Activated naive CD8-positive, alpha-beta T cell treated with anti-CD3 and anti-CD28 coated beads, Interleukin-2, amount 50 U/mL, for 24 hours (primary cell): ENCODE measurements around the gene KRT9.
A peak's percentile ranks its signal among the peaks of the same experiment; 100 is the strongest.
"Not testable (repeated sequence)": the region's sequence is repeated elsewhere in the genome, so short reads cannot be mapped to it uniquely, and the experiment has no call there.

ENCODE experiments used
- ATAC-seq: fragments of 150-1000 bp; cut with Tn5 transposase; one replicate; pipeline ENCODE4 v1.10.0; 2021
- DNase-seq: peaks from one replicate; pipeline ENCODE4 v3.0.0; 2021
- H3K27ac Mint-ChIP-seq: one replicate; pipeline ENCODE4 v1.8.0; 2021; ENCODE audit warnings: mild to moderate bottlenecking, mixed read lengths
- H3K27me3 Mint-ChIP-seq: one replicate; pipeline ENCODE4 v1.8.0; 2021; ENCODE audit warnings: mixed read lengths
- H3K36me3 Mint-ChIP-seq: one replicate; pipeline ENCODE4 v1.8.0; 2021; ENCODE audit warnings: low read depth, mixed read lengths
- H3K4me1 Mint-ChIP-seq: one replicate; pipeline ENCODE4 v1.8.0; 2021; ENCODE audit warnings: mixed read lengths
- H3K4me3 Mint-ChIP-seq: one replicate; pipeline ENCODE4 v1.8.0; 2021; ENCODE audit warnings: mild to moderate bottlenecking, moderate library complexity, mixed read lengths
- H3K9me3 Mint-ChIP-seq: one replicate; pipeline ENCODE4 v1.8.0; 2021; ENCODE audit warnings: mixed read lengths

Gene KRT9

GRCh38 chr17:41576740-41577139, 4.9 kb upstream of the KRT9 start:
- not testable (repeated sequence) for ATAC-seq, H3K4me1 Mint-ChIP-seq, H3K4me3 Mint-ChIP-seq, H3K36me3 Mint-ChIP-seq, H3K27ac Mint-ChIP-seq, H3K9me3 Mint-ChIP-seq, DNase-seq
- peaks cover 36% of the 10 kb centered on the region for H3K27me3 Mint-ChIP-seq

- H3K27me3 Mint-ChIP-seq, result peaks cover 37% of the 10 kb centered on the region
- H3K36me3 Mint-ChIP-seq, result no peaks in the 10 kb centered on the region
- ATAC-seq, result no peak
- DNase-seq, result no peak
- no peak overlapping the region for H3K4me3 Mint-ChIP-seq
- H3K4me1 Mint-ChIP-seq, result no peaks in the 10 kb centered on the region
- no peaks in the 10 kb centered on the region for H3K9me3 Mint-ChIP-seq
- H3K27ac Mint-ChIP-seq, result no peak overlapping the region
These were observed 3.5 kb upstream of the KRT9 start for GRCh38 chr17:41575336-41575735.

DNA sequence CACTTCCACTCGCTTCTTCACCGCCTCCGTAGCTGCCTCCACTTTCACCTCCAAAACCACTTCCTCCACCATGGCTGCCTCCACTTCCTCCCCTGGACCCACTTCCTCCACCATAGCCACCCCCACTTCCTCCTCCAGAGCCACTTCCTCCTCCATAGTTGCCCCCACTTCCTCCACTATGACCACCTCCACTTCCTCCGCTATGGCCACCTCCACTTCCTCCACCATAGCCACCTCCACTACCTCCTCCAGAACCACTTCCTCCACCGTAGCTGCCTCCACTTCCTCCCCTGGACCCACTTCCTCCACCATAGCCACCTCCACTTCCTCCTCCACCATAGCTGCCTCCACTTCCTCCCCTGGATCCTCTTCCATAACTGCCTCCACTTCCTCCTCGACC, 4.5 kb downstream of the KRT9 start:
- peak overlapping the region; percentile 53 for H3K27ac Mint-ChIP-seq
- H3K9me3 Mint-ChIP-seq, result peaks cover 7% of the 10 kb centered on the region
- DNase-seq, result no peak
- no peaks in the 10 kb centered on the region for H3K36me3 Mint-ChIP-seq
- ATAC-seq, result no peak
- no peak overlapping the region for H3K4me3 Mint-ChIP-seq
- H3K4me1 Mint-ChIP-seq, result peaks cover 7% of the 10 kb centered on the region
- peaks cover 12% of the 10 kb centered on the region for H3K27me3 Mint-ChIP-seq

GRCh38 chr17:41565338-41565737, 6.5 kb downstream of the KRT9 start:
- no peak overlapping the region for H3K4me3 Mint-ChIP-seq

DNA sequence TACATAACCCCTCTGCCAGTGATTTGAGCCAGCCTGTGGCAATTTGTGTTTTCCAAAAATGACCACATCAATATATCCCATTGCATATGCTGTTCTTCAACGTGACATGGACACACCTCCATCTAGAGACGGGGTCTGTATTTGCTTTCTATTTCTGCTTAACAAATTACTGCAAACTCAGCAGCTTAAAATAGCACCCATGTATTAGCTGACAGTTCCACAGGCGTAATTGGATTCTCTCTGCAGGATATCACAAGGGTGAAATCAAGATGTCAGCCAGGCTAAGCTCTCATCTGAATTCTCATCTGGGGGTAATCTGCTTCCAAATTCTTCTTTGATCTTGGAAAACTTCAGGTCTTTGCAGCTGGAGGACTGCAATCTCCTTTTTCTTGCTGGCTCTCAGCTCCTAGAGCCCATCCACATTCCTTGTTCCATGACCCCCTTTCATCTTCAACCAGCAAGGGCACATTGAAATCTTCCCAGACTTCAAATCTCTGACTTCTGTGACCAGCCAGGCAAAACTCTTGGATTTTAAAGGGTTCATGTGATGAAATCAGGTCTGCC, 8.2 kb downstream of the KRT9 start:
- H3K4me3 Mint-ChIP-seq, result no peak overlapping the region

More at GRCh38 chr17:41565338-41565737, 6.5 kb downstream of the KRT9 start:
- Mint-ChIP-seq H3K9me3 (peaks cover 7% of the 10 kb centered on the region), H3K27ac (no peak overlapping the region), H3K27me3 (peaks cover 18% of the 10 kb centered on the region), H3K36me3 (no peaks in the 10 kb centered on the region), H3K4me1 (peaks cover 7% of the 10 kb centered on the region)
- ATAC-seq (no peak), DNase-seq (no peak)

DNA sequence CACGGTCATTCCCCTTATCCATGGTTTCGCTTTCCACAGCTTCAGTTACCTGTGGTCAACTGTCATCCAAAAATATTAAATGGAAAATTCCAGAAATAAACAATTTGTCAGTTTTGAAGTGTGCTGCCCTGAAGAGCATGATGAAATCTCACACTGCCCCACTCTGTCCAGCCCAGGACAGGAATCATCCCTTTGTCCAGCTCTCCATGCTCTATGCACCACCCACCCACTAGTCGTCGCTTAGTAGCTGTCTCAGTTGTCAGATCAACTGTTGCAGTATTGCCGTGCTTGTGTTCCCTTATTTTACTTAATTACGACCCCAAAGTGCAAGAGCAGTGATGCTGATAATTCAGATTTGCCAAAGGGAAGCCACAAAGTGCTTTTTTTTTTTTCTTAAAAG, 10.3 kb downstream of the KRT9 start:
- H3K27me3 Mint-ChIP-seq, result peaks cover 32% of the 10 kb centered on the region
- no peak for ATAC-seq

More for the DNA sequence above, 8.2 kb downstream of the KRT9 start:
- Mint-ChIP-seq H3K27me3 (peaks cover 22% of the 10 kb centered on the region), H3K4me1 (peaks cover 7% of the 10 kb centered on the region), H3K27ac (no peak overlapping the region), H3K36me3 (no peaks in the 10 kb centered on the region), H3K9me3 (peaks cover 7% of the 10 kb centered on the region)
- DNase-seq, result no peak
- ATAC-seq, result no peak

GRCh38 chr17:41559548-41559947, 12.3 kb downstream of the KRT9 start:
- Mint-ChIP-seq H3K27me3 (peaks cover 41% of the 10 kb centered on the region), H3K9me3 (no peaks in the 10 kb centered on the region), H3K27ac (no peak overlapping the region), H3K4me3 (no peak overlapping the region), H3K4me1 (no peaks in the 10 kb centered on the region), H3K36me3 (no peaks in the 10 kb centered on the region)
- no peak for ATAC-seq
- no peak for DNase-seq

More for the DNA sequence above, 10.3 kb downstream of the KRT9 start:
- Mint-ChIP-seq H3K4me3 (no peak overlapping the region), H3K9me3 (no peaks in the 10 kb centered on the region), H3K36me3 (no peaks in the 10 kb centered on the region), H3K27ac (no peak overlapping the region), H3K4me1 (no peaks in the 10 kb centered on the region)
- no peak for DNase-seq

GRCh38 chr17:41556931-41557330, 14.9 kb downstream of the KRT9 start:
- ATAC-seq (no peak), DNase-seq (no peak)
- Mint-ChIP-seq H3K27me3 (peaks cover 41% of the 10 kb centered on the region), H3K9me3 (no peaks in the 10 kb centered on the region), H3K36me3 (no peaks in the 10 kb centered on the region), H3K27ac (no peak overlapping the region), H3K4me3 (no peak overlapping the region), H3K4me1 (no peaks in the 10 kb centered on the region)

GRCh38 chr17:41556306-41556705, 15.6 kb downstream of the KRT9 start:
- Mint-ChIP-seq H3K36me3 (no peaks in the 10 kb centered on the region), H3K4me1 (no peaks in the 10 kb centered on the region), H3K27me3 (peaks cover 35% of the 10 kb centered on the region), H3K4me3 (no peak overlapping the region), H3K27ac (no peak overlapping the region), H3K9me3 (no peaks in the 10 kb centered on the region)
- ATAC-seq (no peak), DNase-seq (no peak)

- H3K4me3 Mint-ChIP-seq, result no peak overlapping the region
- H3K27me3 Mint-ChIP-seq, result peaks cover 31% of the 10 kb centered on the region
- no peaks in the 10 kb centered on the region for H3K36me3 Mint-ChIP-seq
- H3K9me3 Mint-ChIP-seq, result no peaks in the 10 kb centered on the region
- no peak for DNase-seq
- no peak overlapping the region for H3K27ac Mint-ChIP-seq
- ATAC-seq, result no peak
- no peaks in the 10 kb centered on the region for H3K4me1 Mint-ChIP-seq
These were observed 16.6 kb downstream of the KRT9 start for GRCh38 chr17:41555105-41555887.

- no peak overlapping the region for H3K4me3 Mint-ChIP-seq
- H3K27me3 Mint-ChIP-seq, result peaks cover 30% of the 10 kb centered on the region
- no peak overlapping the region for H3K27ac Mint-ChIP-seq
- H3K36me3 Mint-ChIP-seq, result no peaks in the 10 kb centered on the region
- H3K4me1 Mint-ChIP-seq, result peaks cover 4% of the 10 kb centered on the region
- no peak for DNase-seq
- H3K9me3 Mint-ChIP-seq, result no peaks in the 10 kb centered on the region
- ATAC-seq, result no peak
These were observed 17.7 kb downstream of the KRT9 start for GRCh38 chr17:41553987-41554680.

DNA sequence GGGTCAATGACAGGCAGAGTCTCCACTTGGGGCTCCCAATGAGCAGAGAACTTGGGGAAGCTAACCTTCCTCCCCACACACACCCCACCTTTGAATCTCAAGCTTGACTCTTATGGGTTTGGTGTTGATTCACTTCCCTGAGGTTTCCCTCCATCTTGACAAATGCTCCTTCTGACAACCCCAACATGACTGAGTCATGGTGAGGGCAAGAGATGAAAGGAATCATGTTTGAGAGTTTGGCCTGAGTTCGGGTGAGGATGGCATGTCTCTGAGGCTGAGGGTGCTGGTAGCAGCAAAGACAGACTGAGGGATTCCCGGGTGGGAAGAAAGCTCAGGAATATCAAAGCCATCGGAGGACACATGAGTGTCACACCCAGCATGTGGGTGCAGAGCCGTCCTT, 18.7 kb downstream of the KRT9 start:
- Mint-ChIP-seq H3K27ac (no peak overlapping the region), H3K36me3 (no peaks in the 10 kb centered on the region), H3K4me1 (peaks cover 13% of the 10 kb centered on the region), H3K9me3 (no peaks in the 10 kb centered on the region), H3K27me3 (peaks cover 25% of the 10 kb centered on the region), H3K4me3 (no peak overlapping the region)
- no peak for DNase-seq
- ATAC-seq, result no peak

DNA sequence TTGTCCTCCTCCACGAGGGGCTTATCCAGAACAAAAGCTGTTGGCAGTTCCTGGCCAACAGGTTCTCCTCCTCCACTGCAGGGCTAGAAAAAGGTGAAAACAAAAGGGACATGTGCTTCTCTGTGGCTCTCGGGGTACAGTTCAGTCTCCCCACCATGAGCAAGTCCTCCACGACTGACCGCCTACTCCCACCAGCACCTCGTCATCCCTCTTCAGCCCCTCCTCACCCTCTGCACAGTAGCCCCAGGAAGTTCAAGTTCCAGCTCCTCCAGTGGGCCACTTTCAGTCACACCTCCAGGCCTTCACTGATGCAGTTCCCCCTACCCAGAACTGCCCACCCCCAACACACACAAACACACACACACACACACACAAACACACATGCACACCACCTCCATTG, 19.4 kb downstream of the KRT9 start:
- H3K36me3 Mint-ChIP-seq, result no peaks in the 10 kb centered on the region
- H3K4me3 Mint-ChIP-seq, result no peak overlapping the region
- no peak overlapping the region for H3K27ac Mint-ChIP-seq
- H3K27me3 Mint-ChIP-seq, result peaks cover 22% of the 10 kb centered on the region
- no peaks in the 10 kb centered on the region for H3K9me3 Mint-ChIP-seq
- DNase-seq (no peak), ATAC-seq (no peak)
- H3K4me1 Mint-ChIP-seq, result peaks cover 20% of the 10 kb centered on the region

DNA sequence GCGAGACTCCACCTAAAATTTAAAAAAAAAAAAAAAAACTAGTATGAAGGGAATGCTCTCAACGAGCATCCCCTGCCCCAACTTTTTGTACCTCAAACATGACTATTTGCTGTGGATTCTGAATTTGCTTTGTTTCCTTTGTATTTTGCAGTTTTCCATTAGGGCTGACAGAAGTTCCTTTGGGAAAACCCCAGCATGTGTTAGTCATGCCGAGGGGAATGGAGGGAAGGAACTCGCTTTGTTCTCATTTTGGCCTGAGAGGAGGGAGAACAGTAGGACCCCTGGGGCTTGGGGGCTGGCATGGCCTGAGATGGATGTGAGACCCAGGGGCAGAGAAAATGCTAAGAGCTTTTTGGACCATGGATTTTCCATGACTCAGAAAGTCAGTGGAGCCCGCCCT, 20.5 kb downstream of the KRT9 start:
- ATAC-seq, result no peak
- H3K27me3 Mint-ChIP-seq, result peaks cover 27% of the 10 kb centered on the region
- H3K36me3 Mint-ChIP-seq, result no peaks in the 10 kb centered on the region
- H3K9me3 Mint-ChIP-seq, result no peaks in the 10 kb centered on the region
- H3K4me3 Mint-ChIP-seq, result no peak overlapping the region
- no peak for DNase-seq
- no peak overlapping the region for H3K27ac Mint-ChIP-seq
- H3K4me1 Mint-ChIP-seq, result peaks cover 20% of the 10 kb centered on the region

GRCh38 chr17:41549596-41550039, 22.2 kb downstream of the KRT9 start:
- Mint-ChIP-seq H3K36me3 (no peaks in the 10 kb centered on the region), H3K4me3 (no peak overlapping the region), H3K4me1 (peaks cover 20% of the 10 kb centered on the region), H3K9me3 (no peaks in the 10 kb centered on the region), H3K27me3 (peaks cover 20% of the 10 kb centered on the region), H3K27ac (no peak overlapping the region)
- no peak for ATAC-seq
- no peak for DNase-seq
